HFF-Myc (cell line): ENCODE data around the gene ECT2L.

ENCODE experiments used
- DNase-seq: peaks from one replicate; pipeline ENCODE4 v3.0.0-alpha.2; 2011; ENCODE audit warnings: low read depth; ENCODE audit errors: extremely low read depth
- H3K4me3 ChIP-seq: replicated peaks from 2 replicates; pipeline ENCODE4 v1.5.1; 2011; ENCODE audit warnings: low read depth, mild to moderate bottlenecking, control low read depth, low read length
- CTCF ChIP-seq: IDR thresholded peaks from 2 replicates; pipeline ENCODE4 v1.5.1; 2012; ENCODE audit warnings: mild to moderate bottlenecking, low read depth, low read length, control low read depth; ENCODE audit errors: missing control alignments

ECT2L gene

GRCh38 chr6:138897031-138897430, 101.1 kb downstream of the ECT2L start:
- no peak overlapping the region for H3K4me3 ChIP-seq
- DNase-seq = no peak
- no peak for TF ChIP-seq CTCF

GRCh38 chr6:138907167-138907566, 111.3 kb downstream of the ECT2L start:
- no peak overlapping the region for H3K4me3 ChIP-seq
- no peak for TF ChIP-seq CTCF
- no peak for DNase-seq

- H3K4me3 ChIP-seq = no peak overlapping the region
- no peak for DNase-seq
- TF ChIP-seq CTCF = no peak
These were observed 113.6 kb downstream of the ECT2L start for GRCh38 chr6:138909511-138909910.

GRCh38 chr6:138909975-138910374, 114.1 kb downstream of the ECT2L start:
- no peak for DNase-seq
- no peak for TF ChIP-seq CTCF
- no peak overlapping the region for H3K4me3 ChIP-seq

GRCh38 chr6:138912308-138912707, 116.4 kb downstream of the ECT2L start:
- TF ChIP-seq CTCF = no peak
- H3K4me3 ChIP-seq = no peak overlapping the region
- DNase-seq = no peak

- H3K4me3 ChIP-seq = no peak overlapping the region
- no peak for DNase-seq
- no peak for TF ChIP-seq CTCF
These were observed 118.8 kb downstream of the ECT2L start for GRCh38 chr6:138914701-138915100.

- no peak for TF ChIP-seq CTCF
- DNase-seq = no peak
- no peak overlapping the region for H3K4me3 ChIP-seq
These were observed 125.0 kb downstream of the ECT2L start for GRCh38 chr6:138920906-138921305.
